SK-N-SH (cell line): ENCODE data around the gene NDEL1. TPM values are rescaled to one million over a fixed set of nuclear protein-coding genes. Genes with fewer than 3 reads are reported as not detected.

Experiments used
- CTCF ChIA-PET: fragments of 300-600, 350-600 bp; formaldehyde crosslinking; extraction: SDS; loops from one replicate; lab custom pipeline; 2021; lab: Yijun Ruan, JAX
- POLR2A ChIA-PET: fragments of 350-600 bp; sonication (Branson Sonifier 250); formaldehyde crosslinking; extraction: SDS; loops from one replicate; lab custom pipeline; 2020; ENCODE audit warnings: antibody characterized with exemption, inconsistent platforms; lab: Yijun Ruan, JAX
- DNase-seq: peaks from one replicate; pipeline ENCODE4 v3.0.0; 2012
- H2AFZ ChIP-seq: fragments of 200-600 bp; sonication (generic); 2 replicates; pipeline ENCODE4 v1.8.1; 2016; ENCODE audit warnings: antibody characterized with exemption, mild to moderate bottlenecking, low read depth
- H3F3A ChIP-seq: fragments of 200-600 bp; sonication (generic); replicated peaks from 2 replicates; pipeline ENCODE3; 2016; ENCODE audit warnings: antibody characterized with exemption, mild to moderate bottlenecking; ENCODE audit not compliant: insufficient read depth
- H3K27ac ChIP-seq, 2 experiments: fragments of 200-500 bp in 1 of 2; fragments of 200-600 bp in 1 of 2; sonication (Bioruptor generic) in 1 of 2; sonication (generic), shearing (Covaris generic) in 1 of 2; 2 replicates each; pipeline versions ENCODE4 v1.5.1 to v1.6.1; 2014 to 2016; ENCODE audit warnings: low read depth in 2 of 2, inconsistent platforms in 1 of 2, low read length in 1 of 2, mild to moderate bottlenecking in 1 of 2, mixed read lengths in 1 of 2
- H3K27me3 ChIP-seq: fragments of 200-600 bp; sonication (generic), shearing (Covaris generic); 2 replicates; pipeline ENCODE4 v1.6.1; 2016; ENCODE audit warnings: mixed run types; ENCODE audit not compliant: insufficient read depth
- H3K36me3 ChIP-seq, 2 experiments: fragments of 200-500 bp in 1 of 2; fragments of 200-600 bp in 1 of 2; sonication (Bioruptor generic) in 1 of 2; sonication (generic) in 1 of 2; replicated peaks in 1 of 2; 2 replicates each; pipeline versions ENCODE3 to v1.5.1; 2014 to 2016; ENCODE audit warnings: low read length in 1 of 2, mild to moderate bottlenecking in 1 of 2; ENCODE audit not compliant: insufficient read depth in 2 of 2, control insufficient read depth in 1 of 2
- H3K4me1 ChIP-seq, 2 experiments: fragments of 200-500 bp in 1 of 2; fragments of 200-600 bp in 1 of 2; sonication (Bioruptor generic) in 1 of 2; sonication (generic), shearing (Covaris generic) in 1 of 2; 2 replicates each; pipeline versions ENCODE4 v1.5.1 to v1.6.1; 2014 to 2016; ENCODE audit warnings: low read depth in 1 of 2, low read length in 1 of 2, mixed run types in 1 of 2; ENCODE audit not compliant: insufficient read depth in 2 of 2, control insufficient read depth in 1 of 2
- H3K4me2 ChIP-seq: fragments of 200-600 bp; sonication (generic), shearing (Covaris generic); 2 replicates; pipeline ENCODE4 v1.6.1; 2017; ENCODE audit warnings: mixed run types
- H3K4me3 ChIP-seq, 2 experiments: fragments of 200-500 bp in 1 of 2; fragments of 200-600 bp in 1 of 2; sonication (Bioruptor generic) in 1 of 2; sonication (generic), shearing (Covaris generic) in 1 of 2; 2 replicates each; pipeline versions ENCODE4 v1.5.1 to v1.8.1; 2014 to 2016; ENCODE audit warnings: low read depth in 2 of 2, inconsistent platforms in 1 of 2, low read length in 1 of 2, mild to moderate bottlenecking in 1 of 2, mixed read lengths in 1 of 2, moderate library complexity in 1 of 2
- H3K79me2 ChIP-seq: fragments of 200-600 bp; sonication (generic); 2 replicates; pipeline ENCODE4 v1.8.1; 2017; ENCODE audit warnings: mild to moderate bottlenecking; ENCODE audit not compliant: insufficient read depth
- H3K9ac ChIP-seq: fragments of 200-600 bp; sonication (generic); 2 replicates; pipeline ENCODE4 v1.6.1; 2017; ENCODE audit warnings: mixed run types
- H3K9me2 ChIP-seq: fragments of 200-600 bp; sonication (generic); 2 replicates; pipeline ENCODE4 v1.6.1; 2017; ENCODE audit warnings: mixed run types
- H3K9me3 ChIP-seq: fragments of 200-600 bp; sonication (generic); 2 replicates; pipeline ENCODE4 v1.6.1; 2017; ENCODE audit warnings: mixed run types, mild to moderate bottlenecking, moderate library complexity
- H4K20me1 ChIP-seq: fragments of 200-600 bp; sonication (generic); 2 replicates; pipeline ENCODE4 v1.6.1; 2017; ENCODE audit warnings: mild to moderate bottlenecking, mixed run types; ENCODE audit not compliant: insufficient read depth
- GATA2 ChIP-seq: sonication (generic); formaldehyde crosslinking; IDR thresholded peaks from 2 replicates; pipeline ENCODE4 v1.5.0; 2020; ENCODE audit warnings: mild to moderate bottlenecking, missing genetic modification reagents
- NRF1 ChIP-seq: IDR thresholded peaks from 2 replicates; pipeline ENCODE4 v1.6.1; 2012; ENCODE audit warnings: low read depth, mild to moderate bottlenecking, low read length
- RAD21 ChIP-seq: IDR thresholded peaks from 2 replicates; pipeline ENCODE4 v1.6.1; 2012; ENCODE audit warnings: mild to moderate bottlenecking, low read length
- RCOR1 ChIP-seq: fragments of 150-350 bp; IDR thresholded peaks from 2 replicates; pipeline ENCODE4 v1.6.1; 2017; ENCODE audit warnings: antibody characterized with exemption, low read length
- SIN3A ChIP-seq: IDR thresholded peaks from 2 replicates; pipeline ENCODE4 v1.6.1; 2012; ENCODE audit warnings: low read depth, mild to moderate bottlenecking, low read length, moderate library complexity, borderline replicate concordance
- TEAD4 ChIP-seq: IDR thresholded peaks from 2 replicates; pipeline ENCODE4 v1.4.0; 2012; ENCODE audit warnings: mild to moderate bottlenecking, borderline replicate concordance; ENCODE audit not compliant: insufficient read depth
- WGBS: methylation state at CpG from one replicate; pipeline ENCODE4 v1.1.6; 2017; ENCODE audit warnings: low lambda C conversion rate; 5-methylcytosine and 5-hydroxymethylcytosine counted together
- polyA plus RNA-seq, 3 experiments: library from polyadenylated mRNA; depleted of rRNA; stranded (reverse); fragments of >200 nt; gene quantifications; 2 replicates each; pipeline ENCODE4 v1.2.3, GENCODE V29; 2012
- TF ChIP-seq, protein P1 (sequence below): IDR thresholded peaks from 2 replicates; pipeline ENCODE4 v1.4.0; 2012; ENCODE audit warnings: low read depth, borderline replicate concordance
- TF ChIP-seq, protein P2 (sequence below): IDR thresholded peaks from 2 replicates; pipeline ENCODE4 v1.4.0; 2012; ENCODE audit warnings: low read depth, borderline replicate concordance
- TF ChIP-seq, protein P3 (sequence below): IDR thresholded peaks from 2 replicates; pipeline ENCODE4 v1.6.1; 2012; ENCODE audit warnings: mild to moderate bottlenecking, low read depth, low read length, moderate library complexity

NDEL1 gene
- polyA plus RNA-seq, 1 of the 3 experiments (the other 2 are of a cell fraction) = 49.5 TPM

DNA sequence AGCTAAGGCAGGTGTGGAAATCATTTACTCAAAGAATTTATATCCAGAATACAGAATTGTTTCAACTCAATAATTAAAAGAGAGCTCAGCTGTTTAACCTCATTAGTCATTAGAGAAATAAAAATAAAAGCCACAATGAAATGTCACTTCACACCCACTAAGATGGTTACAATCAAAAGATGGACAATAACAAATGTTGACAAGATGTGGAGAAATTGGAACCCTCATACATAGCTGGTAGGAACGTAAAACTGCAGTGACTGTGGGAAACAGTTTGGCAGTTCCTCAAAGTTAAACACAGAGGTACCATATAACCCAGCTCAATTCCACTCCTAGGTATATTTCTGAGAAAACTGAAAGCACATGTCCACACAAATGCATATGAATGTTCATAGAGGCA is 49.8 kb downstream of the NDEL1 start:
- no peaks in the 10 kb centered on the region for H3K79me2 ChIP-seq
- H3K4me3 ChIP-seq = no peak overlapping the region
- no peak overlapping the region for H2AFZ ChIP-seq
- H3K27ac ChIP-seq = no peak overlapping the region
- TF ChIP-seq RAD21 (no peak), TEAD4 (no peak), RCOR1 (no peak)
- TF ChIP-seq, protein P1, sequence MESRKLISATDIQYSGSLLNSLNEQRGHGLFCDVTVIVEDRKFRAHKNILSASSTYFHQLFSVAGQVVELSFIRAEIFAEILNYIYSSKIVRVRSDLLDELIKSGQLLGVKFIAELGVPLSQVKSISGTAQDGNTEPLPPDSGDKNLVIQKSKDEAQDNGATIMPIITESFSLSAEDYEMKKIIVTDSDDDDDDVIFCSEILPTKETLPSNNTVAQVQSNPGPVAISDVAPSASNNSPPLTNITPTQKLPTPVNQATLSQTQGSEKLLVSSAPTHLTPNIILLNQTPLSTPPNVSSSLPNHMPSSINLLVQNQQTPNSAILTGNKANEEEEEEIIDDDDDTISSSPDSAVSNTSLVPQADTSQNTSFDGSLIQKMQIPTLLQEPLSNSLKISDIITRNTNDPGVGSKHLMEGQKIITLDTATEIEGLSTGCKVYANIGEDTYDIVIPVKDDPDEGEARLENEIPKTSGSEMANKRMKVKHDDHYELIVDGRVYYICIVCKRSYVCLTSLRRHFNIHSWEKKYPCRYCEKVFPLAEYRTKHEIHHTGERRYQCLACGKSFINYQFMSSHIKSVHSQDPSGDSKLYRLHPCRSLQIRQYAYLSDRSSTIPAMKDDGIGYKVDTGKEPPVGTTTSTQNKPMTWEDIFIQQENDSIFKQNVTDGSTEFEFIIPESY = no peak
- ChIA-PET POLR2A (no interaction called here), CTCF (interaction anchor here (0.5 to 3.2 kb wide), 3 partner anchors 261 to 523 kb away, joined by 3 to 13 read pairs (median 3); no protein-coding TSS in a partner anchor)
- H3K36me3 ChIP-seq = peaks cover 78 to 84% of the 10 kb centered on the region in 2 experiments
- no peak overlapping the region for H3K4me2 ChIP-seq
- DNase-seq = no peak
- peaks cover 9% of the 10 kb centered on the region; the same call in 1 of the 2 replicates for H3K9me3 ChIP-seq
- H3K27me3 ChIP-seq = no peaks in the 10 kb centered on the region
- no peaks in the 10 kb centered on the region for H3K4me1 ChIP-seq
- no peaks in the 10 kb centered on the region for H4K20me1 ChIP-seq
- H3K9ac ChIP-seq = no peak overlapping the region
- peaks cover 18% of the 10 kb centered on the region for H3F3A ChIP-seq
- WGBS = 90% methylated on average over 1 of the region's 1 CpG
- H3K9me2 ChIP-seq = no peaks in the 10 kb centered on the region

DNA sequence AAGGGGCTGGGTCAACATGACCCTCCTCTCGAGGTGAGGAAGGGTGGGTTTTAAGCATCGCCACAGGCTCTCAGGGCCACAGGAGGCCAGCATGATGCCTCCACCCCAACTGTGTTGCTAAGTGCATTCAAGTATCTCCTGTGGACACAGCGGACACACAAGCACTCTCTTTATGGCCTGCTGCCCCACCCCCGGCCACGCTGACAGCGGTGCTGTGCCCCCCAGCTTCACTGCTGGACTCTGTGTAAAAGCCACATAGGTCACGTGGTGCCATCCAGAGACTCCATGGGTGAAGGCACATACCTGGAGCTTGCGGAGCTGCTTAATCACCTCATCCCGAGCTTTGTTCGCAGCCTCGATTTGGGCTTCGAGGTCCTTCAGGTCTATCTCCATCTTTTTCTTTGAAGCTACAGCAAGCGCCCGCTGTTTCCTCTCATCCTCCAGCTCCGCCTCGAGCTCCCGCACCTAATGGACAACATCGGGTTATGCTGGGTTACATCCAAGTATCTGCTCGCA is 51.5 kb downstream of the NDEL1 start:
- Histone ChIP-seq H3K27me3 (no peaks in the 10 kb centered on the region), H3K4me2 (no peak overlapping the region), H3K36me3 (peaks cover 84 to 86% of the 10 kb centered on the region in 2 experiments), H3K4me1 (no peaks in the 10 kb centered on the region), H3K9me3 (peaks cover 9% of the 10 kb centered on the region; the same call in 1 of the 2 replicates), H3K27ac (no peak overlapping the region), H3K79me2 (no peaks in the 10 kb centered on the region), H3K9me2 (no peaks in the 10 kb centered on the region), H2AFZ (no peak overlapping the region), H3K9ac (no peak overlapping the region), H3F3A (peaks cover 18% of the 10 kb centered on the region), H3K4me3 (no peak overlapping the region), H4K20me1 (no peaks in the 10 kb centered on the region)
- 92% methylated on average over 16 of the region's 19 CpGs for WGBS
- TF ChIP-seq SIN3A (no peak), NRF1 (no peak), GATA2 (CRISPR knock-in tag) (no peak)
- TF ChIP-seq, protein P2, sequence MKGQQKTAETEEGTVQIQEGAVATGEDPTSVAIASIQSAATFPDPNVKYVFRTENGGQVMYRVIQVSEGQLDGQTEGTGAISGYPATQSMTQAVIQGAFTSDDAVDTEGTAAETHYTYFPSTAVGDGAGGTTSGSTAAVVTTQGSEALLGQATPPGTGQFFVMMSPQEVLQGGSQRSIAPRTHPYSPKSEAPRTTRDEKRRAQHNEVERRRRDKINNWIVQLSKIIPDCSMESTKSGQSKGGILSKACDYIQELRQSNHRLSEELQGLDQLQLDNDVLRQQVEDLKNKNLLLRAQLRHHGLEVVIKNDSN = no peak
- TF ChIP-seq, protein P3, sequence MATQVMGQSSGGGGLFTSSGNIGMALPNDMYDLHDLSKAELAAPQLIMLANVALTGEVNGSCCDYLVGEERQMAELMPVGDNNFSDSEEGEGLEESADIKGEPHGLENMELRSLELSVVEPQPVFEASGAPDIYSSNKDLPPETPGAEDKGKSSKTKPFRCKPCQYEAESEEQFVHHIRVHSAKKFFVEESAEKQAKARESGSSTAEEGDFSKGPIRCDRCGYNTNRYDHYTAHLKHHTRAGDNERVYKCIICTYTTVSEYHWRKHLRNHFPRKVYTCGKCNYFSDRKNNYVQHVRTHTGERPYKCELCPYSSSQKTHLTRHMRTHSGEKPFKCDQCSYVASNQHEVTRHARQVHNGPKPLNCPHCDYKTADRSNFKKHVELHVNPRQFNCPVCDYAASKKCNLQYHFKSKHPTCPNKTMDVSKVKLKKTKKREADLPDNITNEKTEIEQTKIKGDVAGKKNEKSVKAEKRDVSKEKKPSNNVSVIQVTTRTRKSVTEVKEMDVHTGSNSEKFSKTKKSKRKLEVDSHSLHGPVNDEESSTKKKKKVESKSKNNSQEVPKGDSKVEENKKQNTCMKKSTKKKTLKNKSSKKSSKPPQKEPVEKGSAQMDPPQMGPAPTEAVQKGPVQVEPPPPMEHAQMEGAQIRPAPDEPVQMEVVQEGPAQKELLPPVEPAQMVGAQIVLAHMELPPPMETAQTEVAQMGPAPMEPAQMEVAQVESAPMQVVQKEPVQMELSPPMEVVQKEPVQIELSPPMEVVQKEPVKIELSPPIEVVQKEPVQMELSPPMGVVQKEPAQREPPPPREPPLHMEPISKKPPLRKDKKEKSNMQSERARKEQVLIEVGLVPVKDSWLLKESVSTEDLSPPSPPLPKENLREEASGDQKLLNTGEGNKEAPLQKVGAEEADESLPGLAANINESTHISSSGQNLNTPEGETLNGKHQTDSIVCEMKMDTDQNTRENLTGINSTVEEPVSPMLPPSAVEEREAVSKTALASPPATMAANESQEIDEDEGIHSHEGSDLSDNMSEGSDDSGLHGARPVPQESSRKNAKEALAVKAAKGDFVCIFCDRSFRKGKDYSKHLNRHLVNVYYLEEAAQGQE = no peak
- CTCF ChIA-PET = interaction anchor here (3.7 kb wide), 1 partner anchor 259 kb away, joined by 12 read pairs; no protein-coding TSS in a partner anchor
- POLR2A ChIA-PET = no interaction called here
- no peak for DNase-seq
